ENCODE data around the gene PDSS2.

- no peak for TF ChIP-seq POLR2AphosphoS5 (IDR thresholded peaks at IDR 0.05; ENCODE audit: low read depth, low read length)
- TF ChIP-seq CTCF (IDR thresholded peaks at IDR 0.05), result no peak
- no peak for TF ChIP-seq TCF7L2 (IDR thresholded peaks at IDR 0.05; ENCODE audit: low read depth, low read length)
- TF ChIP-seq SIN3A (IDR thresholded peaks at IDR 0.05; ENCODE audit: borderline replicate concordance, insufficient read depth, low read depth, low read length), result no peak
- TF ChIP-seq, protein P1, sequence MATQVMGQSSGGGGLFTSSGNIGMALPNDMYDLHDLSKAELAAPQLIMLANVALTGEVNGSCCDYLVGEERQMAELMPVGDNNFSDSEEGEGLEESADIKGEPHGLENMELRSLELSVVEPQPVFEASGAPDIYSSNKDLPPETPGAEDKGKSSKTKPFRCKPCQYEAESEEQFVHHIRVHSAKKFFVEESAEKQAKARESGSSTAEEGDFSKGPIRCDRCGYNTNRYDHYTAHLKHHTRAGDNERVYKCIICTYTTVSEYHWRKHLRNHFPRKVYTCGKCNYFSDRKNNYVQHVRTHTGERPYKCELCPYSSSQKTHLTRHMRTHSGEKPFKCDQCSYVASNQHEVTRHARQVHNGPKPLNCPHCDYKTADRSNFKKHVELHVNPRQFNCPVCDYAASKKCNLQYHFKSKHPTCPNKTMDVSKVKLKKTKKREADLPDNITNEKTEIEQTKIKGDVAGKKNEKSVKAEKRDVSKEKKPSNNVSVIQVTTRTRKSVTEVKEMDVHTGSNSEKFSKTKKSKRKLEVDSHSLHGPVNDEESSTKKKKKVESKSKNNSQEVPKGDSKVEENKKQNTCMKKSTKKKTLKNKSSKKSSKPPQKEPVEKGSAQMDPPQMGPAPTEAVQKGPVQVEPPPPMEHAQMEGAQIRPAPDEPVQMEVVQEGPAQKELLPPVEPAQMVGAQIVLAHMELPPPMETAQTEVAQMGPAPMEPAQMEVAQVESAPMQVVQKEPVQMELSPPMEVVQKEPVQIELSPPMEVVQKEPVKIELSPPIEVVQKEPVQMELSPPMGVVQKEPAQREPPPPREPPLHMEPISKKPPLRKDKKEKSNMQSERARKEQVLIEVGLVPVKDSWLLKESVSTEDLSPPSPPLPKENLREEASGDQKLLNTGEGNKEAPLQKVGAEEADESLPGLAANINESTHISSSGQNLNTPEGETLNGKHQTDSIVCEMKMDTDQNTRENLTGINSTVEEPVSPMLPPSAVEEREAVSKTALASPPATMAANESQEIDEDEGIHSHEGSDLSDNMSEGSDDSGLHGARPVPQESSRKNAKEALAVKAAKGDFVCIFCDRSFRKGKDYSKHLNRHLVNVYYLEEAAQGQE (IDR thresholded peaks at IDR 0.05; ENCODE audit: insufficient read depth in 1 of 2, low read depth in 2 of 2, low read length in 1 of 2), result no peak
These were observed 338.1 kb downstream of the PDSS2 start for GRCh38 chr6:107121266-107121665.

All from Panc1 (cell line).